Stimulated activated CD4-positive, alpha-beta T cell treated with anti-CD3 and anti-CD28 coated beads, Interleukin-15, amount 100 ng/mL, for 1 hour (primary cell): ENCODE results near the gene MLYCD.
"Not testable (repeated sequence)": the region's sequence is repeated elsewhere in the genome, so short reads cannot be mapped to it uniquely, and the experiment has no call there.

Experiments
- DNase-seq, 2 donors: peaks; one replicate each; pipeline ENCODE4 v3.0.0-alpha.2; 2020; ENCODE audit warnings: low read depth in 1 of 2, low spot score in 1 of 2

The MLYCD gene

GRCh38 chr16:83939266-83939855 lies 40.4 kb downstream of the MLYCD start:
- DNase-seq, result no peak

- DNase-seq, result no peak
These were observed 41.2 kb downstream of the MLYCD start for GRCh38 chr16:83940119-83940518.

GRCh38 chr16:83940630-83941378 lies 41.9 kb downstream of the MLYCD start:
- DNase-seq, result no peak

GRCh38 chr16:83941546-83941945 lies 42.6 kb downstream of the MLYCD start:
- not testable (repeated sequence) for DNase-seq

GRCh38 chr16:83942074-83942473 lies 43.2 kb downstream of the MLYCD start:
- no peak for DNase-seq

GRCh38 chr16:83942815-83943515 lies 44.0 kb downstream of the MLYCD start:
- no peak for DNase-seq

- no peak for DNase-seq
These were observed 44.7 kb downstream of the MLYCD start for GRCh38 chr16:83943516-83944050.

- no peak for DNase-seq
These were observed 46.7 kb downstream of the MLYCD start for GRCh38 chr16:83945587-83945986.

GRCh38 chr16:83946154-83946780 lies 47.4 kb downstream of the MLYCD start:
- DNase-seq, result no peak

GRCh38 chr16:83946781-83947566 lies 48.1 kb downstream of the MLYCD start:
- no peak for DNase-seq

- no peak for DNase-seq
These were observed 48.8 kb downstream of the MLYCD start for GRCh38 chr16:83947642-83948234.

GRCh38 chr16:83948914-83949723 lies 50.2 kb downstream of the MLYCD start:
- DNase-seq, result no peak

- DNase-seq, result no peak
These were observed 50.7 kb downstream of the MLYCD start for GRCh38 chr16:83949724-83950001.

GRCh38 chr16:83950862-83951399 lies 52.0 kb downstream of the MLYCD start:
- DNase-seq, result not testable (repeated sequence)

- no peak for DNase-seq
These were observed 52.6 kb downstream of the MLYCD start for GRCh38 chr16:83951544-83951943.

- DNase-seq, result no peak
These were observed 53.6 kb downstream of the MLYCD start for GRCh38 chr16:83952587-83952939.

GRCh38 chr16:83952940-83953795 lies 54.3 kb downstream of the MLYCD start, which contains the start of gene OSGIN1:
Gene OSGIN1, plus strand, starts transcription at chr16:83953240. Its CDS starts 4,432 bp downstream, at chr16:83957672.
- DNase-seq, result peak in 1 of 2 donors; percentile 75

- DNase-seq, result no peak
These were observed 55.1 kb downstream of the MLYCD start for GRCh38 chr16:83953796-83954576.
